OCI-LY7 (cell line): Measurements from ENCODE around the gene ADAMTS17. TPM values are rescaled to one million over a fixed set of nuclear protein-coding genes. Genes with fewer than 3 reads are reported as not detected.

Experiments used
- BruUV-seq: library from RNA; stranded (reverse); fragments of 400-500 nt; replicated peaks from 2 replicates; lab custom pipeline; 2021; lab: Mats Ljungman, UMichigan
- CTCF ChIA-PET: fragments of 300-600 bp; sonication (Branson Sonifier 250); formaldehyde crosslinking; loops from one replicate; lab custom pipeline; 2022; ENCODE audit warnings: antibody characterized with exemption; ENCODE audit not compliant: unreplicated experiment; lab: Charles Lee
- POLR2A ChIA-PET: fragments of 300-600 bp; sonication (Branson Sonifier 250); formaldehyde crosslinking; loops from one replicate; lab custom pipeline; 2022; ENCODE audit warnings: antibody characterized with exemption; lab: Charles Lee
- DNase-seq: peaks from one replicate; pipeline ENCODE4 v3.0.0-alpha.2; 2015; ENCODE audit warnings: low spot score
- H2AFZ ChIP-seq: fragments of 200-600 bp; sonication (generic), shearing (Covaris generic); 2 replicates; pipeline ENCODE4 v1.6.1; 2014; ENCODE audit warnings: mild to moderate bottlenecking, antibody characterized with exemption, low read length, moderate library complexity
- H3K27ac ChIP-seq: fragments of 200-600 bp; sonication (generic); 2 replicates; pipeline ENCODE4 v1.5.1; 2014; ENCODE audit warnings: mixed run types, low read depth, mild to moderate bottlenecking, moderate library complexity, low read length, inconsistent platforms; ENCODE audit not compliant: poor library complexity, severe bottlenecking
- H3K36me3 ChIP-seq: fragments of 200-600 bp; sonication (generic); 2 replicates; pipeline ENCODE4 v1.6.1; 2014; ENCODE audit warnings: mild to moderate bottlenecking, antibody characterized with exemption, low read length, moderate library complexity, mixed read lengths; ENCODE audit not compliant: insufficient read depth
- H3K4me1 ChIP-seq: fragments of 200-600 bp; sonication (generic); 2 replicates; pipeline ENCODE4 v1.5.1; 2014; ENCODE audit warnings: mild to moderate bottlenecking, low read length; ENCODE audit not compliant: insufficient read depth, poor library complexity, severe bottlenecking
- H3K4me2 ChIP-seq: fragments of 200-600 bp; sonication (generic); 2 replicates; pipeline ENCODE4 v1.6.1; 2014; ENCODE audit warnings: mild to moderate bottlenecking, low read length
- H3K4me3 ChIP-seq: fragments of 200-600 bp; sonication (generic); 2 replicates; pipeline ENCODE4 v1.5.1; 2014; ENCODE audit warnings: mild to moderate bottlenecking, low read depth, low read length; ENCODE audit not compliant: poor library complexity, severe bottlenecking
- H3K79me2 ChIP-seq: fragments of 200-600 bp; sonication (generic); 2 replicates; pipeline ENCODE4 v1.6.1; 2016; ENCODE audit warnings: low read depth, mild to moderate bottlenecking, low read length, moderate library complexity, mixed read lengths; ENCODE audit not compliant: insufficient read depth
- H3K9me2 ChIP-seq: fragments of 200-600 bp; sonication (generic); 2 replicates; pipeline ENCODE4 v1.6.1; 2016; ENCODE audit warnings: mild to moderate bottlenecking, low read length, mixed read lengths; ENCODE audit not compliant: insufficient read depth
- H3K9me3 ChIP-seq: fragments of 200-600 bp; sonication (generic); 2 replicates; pipeline ENCODE4 v1.6.1; 2014; ENCODE audit warnings: mild to moderate bottlenecking, mixed run types, low read length, mixed read lengths
- H4K20me1 ChIP-seq: fragments of 200-600 bp; sonication (generic); 2 replicates; pipeline ENCODE4 v1.6.1; 2014; ENCODE audit warnings: mild to moderate bottlenecking, antibody characterized with exemption, low read length, moderate library complexity, mixed read lengths; ENCODE audit not compliant: insufficient read depth
- EZH2phosphoT487 ChIP-seq: fragments of 200-600 bp; sonication (generic); IDR thresholded peaks from 2 replicates; pipeline ENCODE4 v1.6.1; 2018; ENCODE audit warnings: low read depth, borderline replicate concordance, mild to moderate bottlenecking, mixed run types, antibody characterized with exemption, low read length, moderate library complexity, mixed read lengths
- intact Hi-C: fragments of 100-400 bp; cut with micrococcal nuclease; formaldehyde crosslinking; loops from one replicate; pipeline ENCODE4 v1.10.0; 2022; ENCODE audit not compliant: unreplicated experiment
- total RNA-seq, 2 experiments: library from RNA; depleted of rRNA in 1 of 2; stranded (reverse); fragments of >200 nt in 1 of 2; shearing (Covaris generic) in 1 of 2; gene quantifications; 2 replicates each; pipeline ENCODE4 v1.2.3, GENCODE V29; 2014 to 2022
- TF ChIP-seq, protein P1 (sequence below): fragments of 200-600 bp; sonication (generic); conservative IDR thresholded peaks from 2 replicates; pipeline ENCODE4 v1.5.1; 2014; ENCODE audit warnings: mild to moderate bottlenecking, antibody characterized with exemption, low read length, moderate library complexity, mixed read lengths

Gene ADAMTS17
- total RNA-seq, 2 experiments from 2014 or later, result not detected

DNA sequence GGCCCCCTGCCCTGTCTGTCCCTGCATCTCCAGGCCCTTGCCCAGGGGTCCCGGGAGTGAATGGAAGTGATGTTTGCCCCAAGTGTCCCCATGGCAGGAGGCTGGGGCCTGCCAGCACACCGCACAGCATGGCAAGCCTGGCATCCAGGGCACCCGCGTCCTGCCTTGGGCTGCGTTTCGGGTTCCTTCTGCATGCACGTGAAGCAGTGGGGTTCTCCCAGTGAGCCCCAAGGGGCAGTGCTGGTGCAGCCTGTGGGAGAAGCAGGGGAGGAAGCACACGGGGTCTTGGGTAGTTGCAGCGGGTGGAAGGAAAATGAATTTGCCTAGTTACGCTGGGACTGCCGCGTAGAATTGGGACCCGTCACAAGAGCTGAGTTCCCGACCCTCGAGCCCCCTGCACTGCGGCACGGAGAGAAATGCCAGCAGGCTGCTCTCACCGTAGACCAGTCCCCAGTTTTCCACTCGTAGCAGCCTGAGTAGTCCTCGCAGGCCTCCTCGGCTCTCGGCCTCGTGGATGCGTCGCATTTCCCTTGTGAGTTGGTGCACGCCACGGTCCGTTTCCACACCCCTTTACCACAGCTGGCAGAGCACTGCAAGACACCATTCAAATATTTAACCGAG, 349.1 kb downstream of the ADAMTS17 start:
- BruUV-seq, result no TSS peak
- DNase-seq, result no peak
- no peaks in the 10 kb centered on the region for H3K79me2 ChIP-seq
- no peaks in the 10 kb centered on the region for H3K4me1 ChIP-seq
- H3K9me3 ChIP-seq, result no peaks in the 10 kb centered on the region
- intact Hi-C loops, result no loop called here
- ChIA-PET POLR2A (no interaction called here), CTCF (no interaction called here)
- no peaks in the 10 kb centered on the region for H3K36me3 ChIP-seq
- H3K4me2 ChIP-seq, result no peak overlapping the region
- TF ChIP-seq, protein P1, sequence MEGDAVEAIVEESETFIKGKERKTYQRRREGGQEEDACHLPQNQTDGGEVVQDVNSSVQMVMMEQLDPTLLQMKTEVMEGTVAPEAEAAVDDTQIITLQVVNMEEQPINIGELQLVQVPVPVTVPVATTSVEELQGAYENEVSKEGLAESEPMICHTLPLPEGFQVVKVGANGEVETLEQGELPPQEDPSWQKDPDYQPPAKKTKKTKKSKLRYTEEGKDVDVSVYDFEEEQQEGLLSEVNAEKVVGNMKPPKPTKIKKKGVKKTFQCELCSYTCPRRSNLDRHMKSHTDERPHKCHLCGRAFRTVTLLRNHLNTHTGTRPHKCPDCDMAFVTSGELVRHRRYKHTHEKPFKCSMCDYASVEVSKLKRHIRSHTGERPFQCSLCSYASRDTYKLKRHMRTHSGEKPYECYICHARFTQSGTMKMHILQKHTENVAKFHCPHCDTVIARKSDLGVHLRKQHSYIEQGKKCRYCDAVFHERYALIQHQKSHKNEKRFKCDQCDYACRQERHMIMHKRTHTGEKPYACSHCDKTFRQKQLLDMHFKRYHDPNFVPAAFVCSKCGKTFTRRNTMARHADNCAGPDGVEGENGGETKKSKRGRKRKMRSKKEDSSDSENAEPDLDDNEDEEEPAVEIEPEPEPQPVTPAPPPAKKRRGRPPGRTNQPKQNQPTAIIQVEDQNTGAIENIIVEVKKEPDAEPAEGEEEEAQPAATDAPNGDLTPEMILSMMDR, result no peak
- TF ChIP-seq EZH2phosphoT487, result no peak
- H4K20me1 ChIP-seq, result no peaks in the 10 kb centered on the region
- no peak overlapping the region for H3K27ac ChIP-seq
- no peaks in the 10 kb centered on the region for H3K9me2 ChIP-seq
- no peak overlapping the region for H2AFZ ChIP-seq
- no peak overlapping the region for H3K4me3 ChIP-seq

DNA sequence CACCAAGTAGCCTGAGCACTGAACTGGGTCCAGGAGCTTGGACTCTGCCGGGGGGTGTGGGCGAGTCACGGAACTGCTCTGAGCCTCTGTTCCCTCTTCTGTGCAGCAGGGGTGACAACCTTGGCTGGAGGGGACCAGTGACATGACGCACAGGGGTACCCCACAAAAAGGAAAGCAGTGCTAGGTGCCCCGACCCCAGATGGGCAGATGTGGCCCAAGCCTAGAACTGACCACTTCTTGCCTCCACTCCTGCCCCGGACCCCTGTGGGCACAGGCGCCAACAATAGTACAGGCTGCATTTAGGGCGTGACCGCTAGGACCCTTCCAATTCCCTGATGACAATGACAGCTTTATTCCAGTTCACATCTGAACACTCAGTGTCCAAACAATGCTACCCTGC, 352.7 kb downstream of the ADAMTS17 start:
- Histone ChIP-seq H3K9me3 (no peaks in the 10 kb centered on the region), H3K27ac (no peak overlapping the region), H3K4me2 (no peak overlapping the region), H2AFZ (no peak overlapping the region), H3K4me1 (no peaks in the 10 kb centered on the region), H3K36me3 (no peaks in the 10 kb centered on the region), H3K79me2 (no peaks in the 10 kb centered on the region), H3K9me2 (no peaks in the 10 kb centered on the region), H3K4me3 (no peak overlapping the region), H4K20me1 (no peaks in the 10 kb centered on the region)
- CTCF ChIA-PET, result no interaction called here
- TF ChIP-seq, protein P1, result no peak
- TF ChIP-seq EZH2phosphoT487, result no peak
- intact Hi-C loops, result no loop called here
- POLR2A ChIA-PET, result interaction anchor here (0.6 kb wide), 1 partner anchor 650 kb away, joined by 3 read pairs; no protein-coding TSS in a partner anchor
- BruUV-seq, result no TSS peak
- no peak for DNase-seq

DNA sequence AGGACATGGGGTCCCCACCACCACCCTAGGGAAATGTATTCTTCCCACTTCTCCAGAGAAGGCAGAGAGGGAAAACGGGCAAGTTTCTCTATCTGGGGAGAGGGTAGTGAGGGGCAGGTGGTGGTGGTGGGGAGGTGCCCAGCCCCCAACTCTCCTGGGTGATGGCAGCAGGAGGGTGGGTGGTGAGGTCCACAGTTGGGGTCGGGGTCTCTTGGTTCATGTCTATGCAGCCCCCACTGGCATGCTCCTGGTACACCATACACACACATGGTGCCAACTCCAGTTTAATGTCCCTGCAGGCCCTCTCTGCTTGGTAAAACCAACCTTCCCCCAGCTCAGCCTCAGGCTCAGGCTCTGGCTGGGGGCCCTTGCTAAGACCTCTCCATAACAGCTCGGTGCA, 354.1 kb downstream of the ADAMTS17 start:
- no peak overlapping the region for H2AFZ ChIP-seq
- H4K20me1 ChIP-seq, result no peaks in the 10 kb centered on the region
- H3K27ac ChIP-seq, result no peak overlapping the region
- DNase-seq, result no peak
- no peaks in the 10 kb centered on the region for H3K36me3 ChIP-seq
- no peaks in the 10 kb centered on the region for H3K9me2 ChIP-seq
- no peak for TF ChIP-seq EZH2phosphoT487
- TF ChIP-seq, protein P1, result no peak
- H3K9me3 ChIP-seq, result no peaks in the 10 kb centered on the region
- no peak overlapping the region for H3K4me2 ChIP-seq
- CTCF ChIA-PET, result no interaction called here
- H3K4me3 ChIP-seq, result no peak overlapping the region
- H3K4me1 ChIP-seq, result no peaks in the 10 kb centered on the region
- H3K79me2 ChIP-seq, result no peaks in the 10 kb centered on the region
- POLR2A ChIA-PET, result no interaction called here
- intact Hi-C loops, result no loop called here
- BruUV-seq, result no TSS peak
